GM19395 (cell line): ENCODE results near the gene COPZ1.
A peak's percentile ranks its signal among the peaks of the same experiment; 100 is the strongest.

Experiments used
- ATAC-seq: cut with Tn5 transposase; IDR thresholded peaks from one replicate; pipeline ENCODE4 v1.9.1; 2021; ENCODE audit warnings: mild to moderate bottlenecking, moderate library complexity; ENCODE audit not compliant: unreplicated experiment

Gene COPZ1

GRCh38 chr12:54390668-54391551 lies 66.0 kb downstream of the COPZ1 start:
- ATAC-seq, result no peak

GRCh38 chr12:54392485-54393206 lies 67.7 kb downstream of the COPZ1 start:
- ATAC-seq, result no peak

- ATAC-seq, result no peak
These were observed 68.3 kb downstream of the COPZ1 start for GRCh38 chr12:54393207-54393609.

GRCh38 chr12:54393743-54394142 lies 68.8 kb downstream of the COPZ1 start:
- no peak for ATAC-seq

- ATAC-seq, result no peak
These were observed 69.4 kb downstream of the COPZ1 start for GRCh38 chr12:54394281-54394719.

- ATAC-seq, result no peak
These were observed 70.1 kb downstream of the COPZ1 start for GRCh38 chr12:54394986-54395385.

GRCh38 chr12:54395545-54395944 lies 70.6 kb downstream of the COPZ1 start:
- ATAC-seq, result no peak

GRCh38 chr12:54397157-54397556 lies 72.2 kb downstream of the COPZ1 start:
- no peak for ATAC-seq

- ATAC-seq, result no peak
These were observed 73.3 kb downstream of the COPZ1 start for GRCh38 chr12:54398218-54398617.

GRCh38 chr12:54398995-54399793 lies 74.3 kb downstream of the COPZ1 start:
- peak; percentile 87 for ATAC-seq

- no peak for ATAC-seq
These were observed 76.2 kb downstream of the COPZ1 start for GRCh38 chr12:54401119-54401518.
